ENCODE measurements around the gene HOTAIR.

Gene HOTAIR

DNA sequence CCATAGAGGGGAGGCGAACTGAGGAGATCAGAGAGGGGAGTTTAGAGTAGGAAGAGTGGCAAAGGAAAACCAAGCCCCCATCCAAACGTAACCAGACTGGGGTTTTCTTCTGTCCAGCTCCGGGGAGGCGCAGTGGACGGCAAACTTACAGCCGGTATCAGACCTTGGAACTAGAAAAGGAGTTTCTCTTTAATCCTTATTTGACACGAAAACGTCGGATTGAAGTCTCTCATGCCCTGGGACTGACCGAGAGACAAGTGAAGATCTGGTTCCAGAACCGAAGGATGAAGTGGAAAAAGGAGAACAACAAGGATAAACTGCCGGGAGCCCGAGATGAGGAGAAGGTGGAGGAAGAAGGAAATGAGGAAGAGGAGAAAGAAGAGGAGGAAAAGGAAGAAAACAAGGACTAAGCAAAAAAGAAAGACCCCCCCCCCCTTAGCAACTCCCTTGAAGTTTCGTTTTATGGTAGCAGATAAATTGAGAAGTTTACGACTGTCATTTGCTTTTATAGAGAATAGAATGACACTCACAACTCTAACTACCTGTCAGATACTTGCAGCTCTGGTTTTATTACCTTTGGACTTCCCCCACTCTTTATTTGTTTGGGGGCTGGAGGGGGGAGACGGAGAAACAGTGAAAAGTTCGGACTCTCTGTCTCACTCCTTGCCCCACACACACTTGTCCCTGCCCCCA, 36.4 kb upstream of the HOTAIR start:
- in situ Hi-C loops (cut with MboI; ENCODE audit: low sequenced_read_pairs, unreplicated experiment), result no loop called here
- DNase-seq (ENCODE audit: low spot score), result no peak
- TF ChIP-seq, protein P1, sequence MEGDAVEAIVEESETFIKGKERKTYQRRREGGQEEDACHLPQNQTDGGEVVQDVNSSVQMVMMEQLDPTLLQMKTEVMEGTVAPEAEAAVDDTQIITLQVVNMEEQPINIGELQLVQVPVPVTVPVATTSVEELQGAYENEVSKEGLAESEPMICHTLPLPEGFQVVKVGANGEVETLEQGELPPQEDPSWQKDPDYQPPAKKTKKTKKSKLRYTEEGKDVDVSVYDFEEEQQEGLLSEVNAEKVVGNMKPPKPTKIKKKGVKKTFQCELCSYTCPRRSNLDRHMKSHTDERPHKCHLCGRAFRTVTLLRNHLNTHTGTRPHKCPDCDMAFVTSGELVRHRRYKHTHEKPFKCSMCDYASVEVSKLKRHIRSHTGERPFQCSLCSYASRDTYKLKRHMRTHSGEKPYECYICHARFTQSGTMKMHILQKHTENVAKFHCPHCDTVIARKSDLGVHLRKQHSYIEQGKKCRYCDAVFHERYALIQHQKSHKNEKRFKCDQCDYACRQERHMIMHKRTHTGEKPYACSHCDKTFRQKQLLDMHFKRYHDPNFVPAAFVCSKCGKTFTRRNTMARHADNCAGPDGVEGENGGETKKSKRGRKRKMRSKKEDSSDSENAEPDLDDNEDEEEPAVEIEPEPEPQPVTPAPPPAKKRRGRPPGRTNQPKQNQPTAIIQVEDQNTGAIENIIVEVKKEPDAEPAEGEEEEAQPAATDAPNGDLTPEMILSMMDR (IDR thresholded peaks at IDR 0.05; ENCODE audit: borderline replicate concordance, control extremely low read depth, extremely low read depth, insufficient read depth, missing control alignments), result no peak

DNA sequence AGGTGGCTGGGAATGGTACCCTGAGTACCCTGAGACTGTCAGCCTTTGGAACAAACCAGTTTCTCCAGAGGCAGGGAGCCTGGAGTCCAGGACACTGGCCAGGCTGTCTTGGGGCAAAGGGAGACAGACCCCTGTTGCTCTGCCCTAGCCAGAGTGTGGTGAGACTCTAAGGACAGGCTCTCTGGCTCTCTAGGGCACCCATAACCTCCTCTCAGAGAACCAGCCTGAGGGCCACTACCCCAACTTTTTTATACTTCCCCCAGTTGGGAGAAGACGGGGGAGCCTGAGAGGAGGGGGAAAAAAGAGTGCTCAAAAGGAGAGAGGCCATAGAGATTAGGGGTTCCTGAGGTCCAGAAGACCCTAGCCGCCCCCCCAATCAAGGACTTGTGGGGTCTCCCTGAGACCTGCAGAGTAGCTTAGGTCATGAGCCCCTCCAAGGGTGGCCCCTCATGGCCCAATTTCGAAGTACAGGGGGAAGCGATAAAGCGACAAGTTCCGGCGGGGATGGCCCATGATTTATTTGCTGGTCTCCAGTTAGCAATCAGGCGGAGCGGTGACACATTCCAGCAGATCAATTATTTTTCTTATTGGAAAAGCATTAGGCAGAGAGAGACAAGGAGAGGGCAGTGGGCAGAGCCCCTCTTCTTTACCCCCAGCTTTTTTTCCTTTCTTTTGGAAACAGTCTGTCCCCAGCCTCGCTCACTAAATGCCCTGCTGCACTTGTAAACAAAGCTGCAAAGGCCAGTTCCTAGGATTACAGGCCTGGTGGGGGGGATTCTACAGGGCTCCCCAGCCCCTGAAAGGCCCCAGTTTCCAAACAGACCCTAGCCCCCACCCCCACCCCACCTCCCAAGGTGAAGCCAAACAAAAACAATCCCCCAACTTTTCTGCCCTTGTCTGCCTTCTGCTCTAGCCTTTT, 35.6 kb upstream of the HOTAIR start:
- TF ChIP-seq, protein P1 (IDR thresholded peaks at IDR 0.05; ENCODE audit: borderline replicate concordance, control extremely low read depth, extremely low read depth, insufficient read depth, missing control alignments), result no peak
- in situ Hi-C loops (cut with MboI; ENCODE audit: low sequenced_read_pairs, unreplicated experiment), result no loop called here

DNA sequence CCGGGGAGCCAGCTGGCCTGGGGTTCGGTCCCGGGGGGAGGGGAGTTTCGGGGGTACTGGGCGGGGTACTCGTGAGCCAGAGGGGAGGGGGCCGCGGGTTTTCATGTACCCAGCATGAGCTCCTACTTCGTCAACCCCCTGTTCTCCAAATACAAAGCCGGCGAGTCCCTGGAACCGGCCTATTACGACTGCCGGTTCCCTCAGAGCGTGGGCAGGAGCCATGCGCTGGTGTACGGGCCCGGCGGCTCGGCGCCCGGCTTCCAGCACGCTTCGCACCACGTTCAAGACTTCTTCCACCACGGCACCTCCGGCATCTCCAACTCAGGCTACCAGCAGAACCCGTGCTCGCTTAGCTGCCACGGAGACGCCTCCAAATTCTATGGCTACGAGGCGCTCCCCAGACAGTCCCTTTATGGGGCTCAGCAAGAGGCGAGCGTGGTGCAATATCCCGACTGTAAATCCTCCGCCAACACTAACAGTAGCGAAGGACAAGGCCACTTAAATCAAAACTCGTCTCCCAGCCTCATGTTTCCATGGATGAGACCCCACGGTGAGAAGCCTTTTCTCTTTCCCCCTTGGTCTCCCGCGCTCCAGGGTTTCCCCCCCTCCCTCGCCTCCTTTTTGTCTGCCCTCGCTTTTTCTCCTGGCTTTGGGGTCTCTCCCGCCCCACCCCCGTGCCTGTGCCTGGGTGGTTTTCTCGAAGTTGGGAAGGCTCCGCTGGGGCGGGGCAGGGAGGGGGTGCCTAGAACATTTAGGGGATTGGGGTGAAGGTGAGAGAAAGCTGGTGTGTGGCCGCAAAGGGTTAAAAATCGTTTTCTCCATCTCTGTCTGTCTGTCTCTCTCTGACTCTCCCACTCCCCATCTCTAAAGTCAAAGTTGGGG, 34.7 kb upstream of the HOTAIR start:
- in situ Hi-C loops (cut with MboI; ENCODE audit: low sequenced_read_pairs, unreplicated experiment), result no loop called here
- DNase-seq (ENCODE audit: low spot score), result no peak
- TF ChIP-seq, protein P1 (IDR thresholded peaks at IDR 0.05; ENCODE audit: borderline replicate concordance, control extremely low read depth, extremely low read depth, insufficient read depth, missing control alignments), result no peak

More for the DNA sequence above, 35.6 kb upstream of the HOTAIR start:
- no peak for DNase-seq (ENCODE audit: low spot score)

DNA sequence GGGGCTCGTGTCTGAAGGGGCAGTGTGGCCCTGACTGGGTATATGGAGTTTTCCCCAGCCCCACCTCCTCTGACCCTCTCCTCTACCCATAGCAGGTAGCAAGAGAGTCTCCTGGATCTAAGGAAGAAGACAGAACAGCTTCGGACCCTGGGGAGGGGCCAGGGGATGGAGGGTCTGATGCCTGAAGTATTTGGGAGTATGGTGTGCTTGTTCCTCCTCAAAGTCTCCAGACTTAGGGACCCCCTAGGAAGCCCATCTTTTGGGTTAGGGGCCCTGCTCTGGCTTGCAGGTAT, 33.5 kb upstream of the HOTAIR start:
- in situ Hi-C loops (cut with MboI; ENCODE audit: low sequenced_read_pairs, unreplicated experiment), result no loop called here
- no peak for DNase-seq (ENCODE audit: low spot score)
- TF ChIP-seq, protein P1 (IDR thresholded peaks at IDR 0.05; ENCODE audit: borderline replicate concordance, control extremely low read depth, extremely low read depth, insufficient read depth, missing control alignments), result no peak

DNA sequence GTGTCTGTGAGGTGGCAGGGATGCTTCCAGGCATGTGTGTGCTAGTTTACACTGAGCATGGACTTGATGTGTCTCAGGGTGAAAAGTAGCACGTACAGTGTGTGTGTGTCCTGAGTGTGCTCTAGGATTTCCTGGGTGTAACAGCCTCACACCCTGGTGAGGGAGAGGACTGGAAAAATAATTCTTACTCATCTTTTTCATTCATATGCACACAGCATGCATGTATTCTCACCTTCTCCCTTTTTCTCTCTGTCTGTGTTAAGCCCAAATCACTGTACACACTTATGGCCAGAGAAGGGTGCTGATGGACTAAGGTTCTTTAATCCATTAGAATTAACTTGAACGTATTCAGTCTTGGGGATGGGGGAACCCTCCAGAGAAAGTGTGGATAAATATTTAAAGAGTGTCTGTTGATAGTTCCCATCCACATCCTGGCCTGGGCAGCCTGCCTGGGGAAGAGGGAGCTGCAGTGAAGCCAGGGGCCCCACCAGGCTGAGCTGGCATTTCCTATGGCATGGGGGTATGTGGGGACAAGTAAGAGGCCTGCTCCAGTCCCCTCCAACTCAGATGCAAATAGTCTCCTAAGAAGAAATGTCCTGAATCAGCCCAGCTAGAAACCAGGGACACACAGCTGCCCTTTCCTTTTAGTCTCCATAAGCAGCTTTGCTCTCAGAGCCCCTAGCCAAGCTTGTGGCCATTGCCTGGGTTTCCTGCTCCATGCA, 32.9 kb upstream of the HOTAIR start:
- in situ Hi-C loops (cut with MboI; ENCODE audit: low sequenced_read_pairs, unreplicated experiment), result no loop called here
- no peak for DNase-seq (ENCODE audit: low spot score)
- TF ChIP-seq, protein P1 (IDR thresholded peaks at IDR 0.05; ENCODE audit: borderline replicate concordance, control extremely low read depth, extremely low read depth, insufficient read depth, missing control alignments), result no peak
